HG03135 (cell line): ENCODE data around the gene MED19.
"Not testable (repeated sequence)": the region's sequence is repeated elsewhere in the genome, so short reads cannot be mapped to it uniquely, and the experiment has no call there.

Experiments
- ATAC-seq: cut with Tn5 transposase; IDR thresholded peaks from one replicate; pipeline ENCODE4 v1.9.1; 2021; ENCODE audit warnings: mild to moderate bottlenecking, moderate library complexity; ENCODE audit not compliant: unreplicated experiment

The MED19 gene

GRCh38 chr11:57705432-57705831, 6.6 kb downstream of the MED19 start:
- ATAC-seq: not testable (repeated sequence)

- ATAC-seq: no peak
Measured at GRCh38 chr11:57704932-57705331, 7.1 kb downstream of the MED19 start.

GRCh38 chr11:57703341-57703740, 8.7 kb downstream of the MED19 start:
- no peak for ATAC-seq

GRCh38 chr11:57700425-57700824, 11.6 kb downstream of the MED19 start:
- no peak for ATAC-seq

GRCh38 chr11:57699813-57700212, 12.2 kb downstream of the MED19 start:
- no peak for ATAC-seq

GRCh38 chr11:57698843-57699365, 13.1 kb downstream of the MED19 start:
- ATAC-seq: no peak

GRCh38 chr11:57690474-57690873, 21.5 kb downstream of the MED19 start:
- ATAC-seq: not testable (repeated sequence)

GRCh38 chr11:57681168-57681567, 30.8 kb downstream of the MED19 start:
- no peak for ATAC-seq

- no peak for ATAC-seq
Measured at GRCh38 chr11:57680552-57680874, 31.5 kb downstream of the MED19 start.

GRCh38 chr11:57679396-57679795, 32.6 kb downstream of the MED19 start:
- ATAC-seq: no peak

- no peak for ATAC-seq
Measured at GRCh38 chr11:57675176-57675941, 36.7 kb downstream of the MED19 start.

- no peak for ATAC-seq
Measured at GRCh38 chr11:57674251-57674650, 37.8 kb downstream of the MED19 start.

- ATAC-seq: peak; percentile 14
Measured at GRCh38 chr11:57668434-57668782, 43.6 kb downstream of the MED19 start.

GRCh38 chr11:57667736-57668433, 44.1 kb downstream of the MED19 start, which contains the start of gene ZDHHC5:
Gene ZDHHC5 (plus strand): TSS chr11:57668114. CDS start chr11:57673091, 4,977 bp downstream.
- ATAC-seq: peak; percentile 83

- peak; percentile 67 for ATAC-seq
Measured at GRCh38 chr11:57667117-57667735, 44.8 kb downstream of the MED19 start.

GRCh38 chr11:57663975-57664374, 48.0 kb downstream of the MED19 start:
- ATAC-seq: no peak

- no peak for ATAC-seq
Measured at GRCh38 chr11:57662893-57663292, 49.1 kb downstream of the MED19 start.

- no peak for ATAC-seq
Measured at GRCh38 chr11:57659669-57660068, 52.3 kb downstream of the MED19 start.

GRCh38 chr11:57658023-57658361, 54.0 kb downstream of the MED19 start:
- no peak for ATAC-seq

- peak; percentile 99 for ATAC-seq
Measured at GRCh38 chr11:57657194-57658022, 54.6 kb downstream of the MED19 start, which contains the start of gene CLP1. Gene CLP1 (plus strand): TSS chr11:57657762. CDS start chr11:57659477, 1,715 bp downstream.

GRCh38 chr11:57656885-57657193, 55.2 kb downstream of the MED19 start:
- no peak for ATAC-seq
